H9 (cell line): ENCODE measurements around the gene KCNG2. TPM values are rescaled to one million over a fixed set of nuclear protein-coding genes. Genes with fewer than 3 reads are reported as not detected.

Source experiments
- DNase-seq: peaks from one replicate; pipeline ENCODE4 v3.0.0-alpha.2; 2017
- H2AFZ ChIP-seq: one replicate; pipeline ENCODE4 v1.6.1; 2013; ENCODE audit warnings: mild to moderate bottlenecking, low read length, control low read depth, moderate library complexity
- H2AK5ac ChIP-seq: 2 replicates; pipeline ENCODE4 v1.6.1; 2013; ENCODE audit warnings: low read length, control low read depth, mixed read lengths; ENCODE audit not compliant: insufficient read length
- H2BK120ac ChIP-seq: one replicate; pipeline ENCODE4 v1.6.1; 2013; ENCODE audit warnings: low read depth, mild to moderate bottlenecking, low read length, control low read depth, inconsistent platforms; ENCODE audit not compliant: poor library complexity, severe bottlenecking
- H2BK12ac ChIP-seq: 2 replicates; pipeline ENCODE4 v1.6.1; 2013; ENCODE audit warnings: low read length, control low read depth, mixed read lengths, low read depth; ENCODE audit not compliant: insufficient read length
- H2BK15ac ChIP-seq: 2 replicates; pipeline ENCODE4 v1.6.1; 2013; ENCODE audit warnings: low read depth, low read length, control low read depth
- H2BK20ac ChIP-seq: one replicate; pipeline ENCODE4 v1.6.1; 2013; ENCODE audit warnings: low read depth, mild to moderate bottlenecking, low read length, control low read depth, inconsistent platforms; ENCODE audit not compliant: poor library complexity, severe bottlenecking
- H2BK5ac ChIP-seq: 2 replicates; pipeline ENCODE4 v1.6.1; 2013; ENCODE audit warnings: low read length, control low read depth, mixed read lengths; ENCODE audit not compliant: insufficient read length
- H3K14ac ChIP-seq: 2 replicates; pipeline ENCODE4 v1.6.1; 2013; ENCODE audit warnings: low read length, control low read depth; ENCODE audit not compliant: insufficient read depth
- H3K18ac ChIP-seq: 2 replicates; pipeline ENCODE4 v1.6.1; 2013; ENCODE audit warnings: low read depth, mild to moderate bottlenecking, mixed read lengths, low read length, control low read depth; ENCODE audit not compliant: insufficient read length
- H3K23ac ChIP-seq: 2 replicates; pipeline ENCODE4 v1.6.1; 2013; ENCODE audit warnings: low read length, control low read depth, mixed read lengths, low read depth; ENCODE audit not compliant: insufficient read length
- H3K23me2 ChIP-seq: 2 replicates; pipeline ENCODE4 v1.6.1; 2013; ENCODE audit warnings: low read depth, mild to moderate bottlenecking, mixed read lengths, low read length, control low read depth; ENCODE audit not compliant: insufficient read length, poor library complexity, severe bottlenecking
- H3K27ac ChIP-seq: 2 replicates; pipeline ENCODE4 v1.5.1; 2013; ENCODE audit warnings: low read length, control low read depth, mixed read lengths, low read depth; ENCODE audit not compliant: insufficient read length
- H3K27me3 ChIP-seq: 2 replicates; pipeline ENCODE4 v1.6.1; 2013; ENCODE audit warnings: low read length, control low read depth, inconsistent platforms; ENCODE audit not compliant: insufficient read depth
- H3K4ac ChIP-seq: 2 replicates; pipeline ENCODE4 v1.6.1; 2013; ENCODE audit warnings: low read depth, mild to moderate bottlenecking, control low read depth, inconsistent platforms, low read length, moderate library complexity
- H3K4me1 ChIP-seq: 2 replicates; pipeline ENCODE4 v1.6.1; 2013; ENCODE audit warnings: low read length, control low read depth, inconsistent platforms; ENCODE audit not compliant: insufficient read depth
- H3K4me2 ChIP-seq: 2 replicates; pipeline ENCODE4 v1.6.1; 2013; ENCODE audit warnings: low read length, control low read depth, mixed read lengths; ENCODE audit not compliant: insufficient read length, insufficient read depth
- H3K56ac ChIP-seq: 2 replicates; pipeline ENCODE4 v1.6.1; 2013; ENCODE audit warnings: low read depth, mild to moderate bottlenecking, mixed read lengths, low read length, control low read depth; ENCODE audit not compliant: insufficient read length
- H3K79me1 ChIP-seq: 2 replicates; pipeline ENCODE4 v1.6.1; 2013; ENCODE audit warnings: low read depth, mild to moderate bottlenecking, moderate library complexity, low read length, control low read depth, inconsistent platforms; ENCODE audit not compliant: insufficient read depth, poor library complexity, severe bottlenecking
- H3K79me2 ChIP-seq: 2 replicates; pipeline ENCODE4 v1.6.1; 2013; ENCODE audit warnings: low read length, control low read depth, inconsistent platforms; ENCODE audit not compliant: insufficient read depth
- H3K9ac ChIP-seq: 2 replicates; pipeline ENCODE4 v1.6.1; 2013; ENCODE audit warnings: low read length, control low read depth, mixed read lengths; ENCODE audit not compliant: insufficient read length; ENCODE audit errors: extremely low read depth
- H3K9me3 ChIP-seq: one replicate; pipeline ENCODE4 v1.6.1; 2013; ENCODE audit warnings: low read depth, low read length, inconsistent platforms; ENCODE audit not compliant: control insufficient read depth
- H3T11ph ChIP-seq: one replicate; pipeline ENCODE4 v1.6.1; 2013; ENCODE audit warnings: mild to moderate bottlenecking, low read length, control low read depth, inconsistent platforms
- H4K20me1 ChIP-seq: one replicate; pipeline ENCODE4 v1.6.1; 2013; ENCODE audit not compliant: control insufficient read depth, insufficient read length, insufficient read depth
- H4K5ac ChIP-seq: 2 replicates; pipeline ENCODE4 v1.6.1; 2013; ENCODE audit warnings: low read depth, mild to moderate bottlenecking, mixed read lengths, low read length, control low read depth; ENCODE audit not compliant: insufficient read length
- H4K8ac ChIP-seq: replicated peaks from 2 replicates; pipeline ENCODE4 v1.6.1; 2013; ENCODE audit warnings: low read length, control low read depth, mixed read lengths, low read depth; ENCODE audit not compliant: insufficient read length
- H4K91ac ChIP-seq: 2 replicates; pipeline ENCODE4 v1.6.1; 2013; ENCODE audit warnings: low read depth, mild to moderate bottlenecking, moderate library complexity, mixed read lengths, low read length, control low read depth; ENCODE audit not compliant: insufficient read length
- H3K27ac Mint-ChIP-seq, 3 experiments: 2 replicates in 2 of 3; 3 replicates in 1 of 3; pipeline ENCODE4 v1.8.0; 2020 to 2021; ENCODE audit warnings: mixed read lengths in 3 of 3, mild to moderate bottlenecking in 1 of 3, moderate library complexity in 1 of 3
- H3K27me3 Mint-ChIP-seq: 2 replicates; pipeline ENCODE4 v1.8.0; 2021; ENCODE audit warnings: low read depth, mild to moderate bottlenecking, moderate library complexity, mixed read lengths
- H3K36me3 Mint-ChIP-seq, 3 experiments: 2 replicates in 2 of 3; 3 replicates in 1 of 3; pipeline ENCODE4 v1.8.0; 2020 to 2021; ENCODE audit warnings: low read depth in 3 of 3, mixed read lengths in 3 of 3; ENCODE audit not compliant: insufficient read depth in 1 of 3
- H3K4me1 Mint-ChIP-seq, 2 experiments: 2 replicates each; pipeline ENCODE4 v1.8.0; 2020; ENCODE audit warnings: mixed read lengths in 2 of 2
- H3K4me3 Mint-ChIP-seq, 2 experiments: 2 replicates in 1 of 2; 3 replicates in 1 of 2; pipeline ENCODE4 v1.8.0; 2020 to 2021; ENCODE audit warnings: mild to moderate bottlenecking in 2 of 2, mixed read lengths in 2 of 2, moderate library complexity in 1 of 2
- H3K9me3 Mint-ChIP-seq, 2 experiments: 2 replicates in 1 of 2; 3 replicates in 1 of 2; pipeline ENCODE4 v1.8.0; 2020; ENCODE audit warnings: mild to moderate bottlenecking in 2 of 2, mixed read lengths in 2 of 2, moderate library complexity in 1 of 2
- CTCF ChIP-seq: fragments of 200-600 bp; sonication (generic); conservative IDR thresholded peaks from 3 replicates; pipeline ENCODE4 v1.8.0; 2021; ENCODE audit warnings: antibody characterized with exemption, mild to moderate bottlenecking
- WGBS: extraction: QIAGEN DNeasy Blood & Tissue Kit; methylation state at CpG from one replicate; pipeline ENCODE4 v1.1.7; 2013; ENCODE audit warnings: missing lambda C conversion rate, low lambda C conversion rate, mixed read lengths; ENCODE audit not compliant: insufficient read length; ENCODE audit errors: extremely low coverage; 5-methylcytosine and 5-hydroxymethylcytosine counted together
- total RNA-seq: library from RNA; stranded (reverse); gene quantifications from 2 replicates; pipeline ENCODE4 v1.2.1, GENCODE V29; 2021

KCNG2 gene
- total RNA-seq, 1 experiment from 2014 or later = 0.15 TPM

GRCh38 chr18:79919089-79919488, 121.4 kb downstream of the KCNG2 start:
- no peak overlapping the region for H4K91ac ChIP-seq
- DNase-seq = peak; percentile 15
- no peaks in the 10 kb centered on the region for H3K4me1 ChIP-seq
- TF ChIP-seq CTCF = no peak
- no peaks in the 10 kb centered on the region for H3K27me3 ChIP-seq
- peaks cover 2 to 19% (median 10%) of the 10 kb centered on the region in 3 experiments; a peak in 5 of 7 replicates for H3K36me3 Mint-ChIP-seq
- WGBS = no CpG with 5 or more reads among the region's 19 CpGs
- H2BK20ac ChIP-seq = no peak overlapping the region
- no peaks in the 10 kb centered on the region for H3K79me2 ChIP-seq
- H3K56ac ChIP-seq = no peak overlapping the region
- H3K9me3 Mint-ChIP-seq = peaks cover 7 to 10% of the 10 kb centered on the region in 2 experiments; a peak in 3 of 5 replicates
- H3K9ac ChIP-seq = no peak overlapping the region
- H3K27ac Mint-ChIP-seq = no peak overlapping the region
- H2AK5ac ChIP-seq = no peak overlapping the region
- H3K79me1 ChIP-seq = no peaks in the 10 kb centered on the region
- H3K23me2 ChIP-seq = no peaks in the 10 kb centered on the region
- H2BK15ac ChIP-seq = no peak overlapping the region
- no peak overlapping the region for H4K5ac ChIP-seq
- no peak overlapping the region for H3K27ac ChIP-seq
- H3K4ac ChIP-seq = no peak overlapping the region
- H3K9me3 ChIP-seq = no peaks in the 10 kb centered on the region
- peaks cover 0 to 4% of the 10 kb centered on the region in 2 experiments; a peak in 2 of 4 replicates for H3K4me1 Mint-ChIP-seq
- peak overlapping the region; percentile 80 for H2BK5ac ChIP-seq
- no peak overlapping the region; a peak in 1 of 5 replicates for H3K4me3 Mint-ChIP-seq
- H3K27me3 Mint-ChIP-seq = peaks cover under 1% of the 10 kb centered on the region; the same call in 1 of the 2 replicates
- peak overlapping the region; percentile 86 for H2BK12ac ChIP-seq
- no peak overlapping the region for H2BK120ac ChIP-seq
- no peak overlapping the region for H3K18ac ChIP-seq
- H4K8ac ChIP-seq = no peak overlapping the region
- no peak overlapping the region for H3K23ac ChIP-seq
- H4K20me1 ChIP-seq = no peaks in the 10 kb centered on the region
- no peak overlapping the region for H3T11ph ChIP-seq
- H3K4me2 ChIP-seq = no peak overlapping the region
- H2AFZ ChIP-seq = no peak overlapping the region
- no peak overlapping the region; the same call in 1 of the 2 replicates for H3K14ac ChIP-seq
